GM21825 (cell line): Measurements from ENCODE around the gene RIC3.

Experiments used
- ATAC-seq: cut with Tn5 transposase; IDR thresholded peaks from one replicate; pipeline ENCODE4 v1.9.1; 2021; ENCODE audit warnings: mild to moderate bottlenecking, moderate library complexity; ENCODE audit not compliant: unreplicated experiment

Gene RIC3

GRCh38 chr11:8105666-8106065 is 63.2 kb downstream of the RIC3 start:
- no peak for ATAC-seq

DNA sequence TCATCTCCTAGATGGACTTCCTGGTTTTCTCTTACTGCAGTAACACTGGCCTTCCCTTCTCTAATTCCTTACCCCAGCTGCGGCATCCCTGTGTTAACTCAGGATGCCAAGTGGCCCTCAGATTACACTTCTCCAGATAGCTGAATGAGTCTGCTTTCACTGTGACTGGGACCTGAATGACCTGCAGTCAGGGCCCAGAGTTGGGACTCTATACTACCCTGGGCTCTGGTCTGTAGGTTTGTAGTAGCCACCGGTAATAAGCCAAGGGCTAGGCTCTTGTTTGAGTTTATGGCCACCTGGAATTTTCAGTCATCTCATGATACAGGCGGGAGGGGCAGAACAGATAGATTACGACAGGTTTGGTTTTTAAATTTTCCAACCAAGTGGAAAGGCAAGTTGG is 63.7 kb downstream of the RIC3 start:
- ATAC-seq, result no peak

DNA sequence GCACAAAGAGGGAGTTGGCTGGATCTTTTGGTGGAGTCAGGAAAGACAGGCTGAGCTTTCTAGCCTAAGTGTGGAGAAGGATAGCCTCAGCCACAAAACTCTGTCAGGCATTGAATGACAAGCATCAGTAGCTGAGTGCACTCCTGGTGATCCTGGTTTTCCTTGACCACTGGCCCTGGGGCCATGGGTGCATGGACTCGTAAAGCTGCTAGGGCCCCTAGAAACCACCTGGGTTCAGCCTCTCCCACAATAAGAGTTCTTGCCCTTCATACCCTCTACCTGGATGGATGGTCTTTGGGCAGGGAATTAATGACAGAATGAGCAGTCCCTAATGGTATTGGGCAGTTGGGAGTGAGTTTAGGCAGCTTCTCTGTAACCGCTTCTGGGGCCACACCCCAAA is 64.9 kb downstream of the RIC3 start:
- ATAC-seq, result no peak

GRCh38 chr11:8102965-8103364 is 65.9 kb downstream of the RIC3 start:
- ATAC-seq, result no peak

GRCh38 chr11:8102296-8102915 is 66.4 kb downstream of the RIC3 start:
- no peak for ATAC-seq

DNA sequence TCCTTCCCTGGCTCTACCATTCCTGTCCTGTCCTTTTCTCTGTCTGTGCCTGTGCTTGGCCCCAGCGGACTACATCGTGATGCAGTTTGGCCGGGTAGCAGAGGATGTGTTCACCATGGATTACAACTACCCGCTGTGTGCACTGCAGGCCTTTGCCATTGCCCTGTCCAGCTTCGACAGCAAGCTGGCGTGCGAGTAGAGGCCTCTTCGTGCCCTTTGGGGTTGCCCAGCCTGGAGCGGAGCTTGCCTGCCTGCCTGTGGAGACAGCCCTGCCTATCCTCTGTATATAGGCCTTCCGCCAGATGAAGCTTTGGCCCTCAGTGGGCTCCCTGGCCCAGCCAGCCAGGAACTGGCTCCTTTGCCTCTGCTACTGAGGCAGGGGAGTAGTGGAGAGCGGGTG is 67.4 kb downstream of the RIC3 start:
- no peak for ATAC-seq

- ATAC-seq, result no peak
Measured at GRCh38 chr11:8100605-8101004, 68.2 kb downstream of the RIC3 start.

DNA sequence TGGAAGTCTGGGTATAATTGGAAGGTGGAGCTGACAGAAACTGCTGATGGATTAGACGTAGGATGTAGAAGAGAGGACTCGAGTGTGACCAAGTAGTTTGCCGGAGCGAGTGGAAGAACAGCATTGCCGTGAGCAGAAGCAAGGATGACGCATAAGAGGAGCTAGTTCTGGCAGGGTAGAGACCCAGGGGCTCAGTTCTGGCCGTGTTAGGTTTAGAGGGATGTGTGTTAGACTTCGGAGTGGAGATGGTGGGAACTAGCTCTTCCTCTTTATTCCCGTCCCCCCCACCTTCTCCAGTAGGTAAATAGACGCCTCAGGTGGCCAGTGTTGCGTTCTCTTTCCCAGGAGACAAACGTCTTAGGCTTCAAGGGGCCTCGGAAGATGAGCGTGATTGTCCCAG is 68.7 kb downstream of the RIC3 start:
- ATAC-seq, result no peak

DNA sequence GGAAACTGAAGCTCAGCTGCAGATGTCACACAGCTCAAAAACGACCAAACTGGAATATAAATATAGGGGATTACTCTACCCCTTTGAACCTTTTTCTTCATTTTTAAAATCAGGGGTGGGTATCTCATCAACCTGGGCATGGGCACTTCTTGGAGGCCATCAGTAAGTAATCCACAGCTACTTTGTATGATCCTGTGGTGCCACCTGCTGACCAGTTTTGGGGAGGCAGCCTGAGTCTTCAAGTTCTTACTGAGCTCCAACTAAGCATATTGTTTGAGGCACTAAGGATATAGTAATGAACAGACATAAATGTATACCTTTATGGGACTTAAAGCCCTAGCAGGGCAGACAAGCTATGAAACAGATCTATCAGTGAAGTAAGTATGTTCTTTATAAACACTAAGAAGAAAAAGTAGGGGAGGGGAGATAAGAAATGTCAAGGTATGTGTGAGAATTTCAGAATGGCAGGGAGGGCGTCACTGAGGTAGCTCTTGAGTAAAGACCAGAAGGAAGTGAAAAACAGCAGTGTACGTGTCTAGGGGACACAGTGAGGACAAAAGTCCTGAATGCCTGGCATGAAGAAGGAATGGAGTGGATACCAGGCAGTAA is 69.4 kb downstream of the RIC3 start:
- peak; percentile 48 for ATAC-seq

DNA sequence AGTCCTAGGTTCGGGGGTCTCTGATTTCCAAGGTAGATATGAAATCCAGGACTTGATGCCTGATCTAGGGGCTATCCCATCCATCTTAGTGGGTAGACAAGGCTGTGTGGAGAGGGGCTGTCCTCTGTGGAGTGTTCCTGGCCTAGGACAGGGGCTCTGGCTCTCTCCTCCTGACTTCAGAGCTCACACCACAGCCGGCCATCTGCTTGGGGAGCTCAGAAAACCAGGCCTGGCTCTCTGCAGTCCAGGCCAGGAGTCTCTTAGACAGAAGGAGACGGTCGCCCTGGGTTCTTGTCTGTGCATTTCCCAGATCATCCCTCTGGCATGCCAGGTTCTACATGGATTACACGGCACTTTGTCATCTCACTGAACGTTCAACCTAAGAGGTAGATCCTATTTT is 69.9 kb downstream of the RIC3 start:
- no peak for ATAC-seq

DNA sequence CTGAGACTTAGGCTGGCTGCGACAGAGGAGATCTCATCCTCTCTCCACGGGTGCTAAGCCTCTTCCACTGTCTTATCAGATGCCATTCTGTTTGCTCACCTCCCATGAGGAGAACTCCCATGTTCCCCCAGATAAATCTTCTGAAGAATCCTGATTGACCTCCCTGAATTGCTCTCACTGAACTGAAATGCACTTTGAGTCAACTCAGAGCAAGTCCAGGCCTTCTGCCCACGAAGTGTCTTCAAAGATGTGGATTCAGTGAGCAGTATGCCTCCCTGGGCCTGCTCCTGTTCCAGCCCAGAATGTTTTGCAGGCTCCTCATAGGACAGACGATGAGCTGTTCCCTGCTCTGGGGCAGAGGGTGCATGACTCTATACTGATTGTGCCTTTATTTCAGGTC is 70.5 kb downstream of the RIC3 start:
- no peak for ATAC-seq

GRCh38 chr11:8097926-8098325 is 70.9 kb downstream of the RIC3 start:
- ATAC-seq, result no peak

- no peak for ATAC-seq
Measured at GRCh38 chr11:8097468-8097867, 71.4 kb downstream of the RIC3 start.

DNA sequence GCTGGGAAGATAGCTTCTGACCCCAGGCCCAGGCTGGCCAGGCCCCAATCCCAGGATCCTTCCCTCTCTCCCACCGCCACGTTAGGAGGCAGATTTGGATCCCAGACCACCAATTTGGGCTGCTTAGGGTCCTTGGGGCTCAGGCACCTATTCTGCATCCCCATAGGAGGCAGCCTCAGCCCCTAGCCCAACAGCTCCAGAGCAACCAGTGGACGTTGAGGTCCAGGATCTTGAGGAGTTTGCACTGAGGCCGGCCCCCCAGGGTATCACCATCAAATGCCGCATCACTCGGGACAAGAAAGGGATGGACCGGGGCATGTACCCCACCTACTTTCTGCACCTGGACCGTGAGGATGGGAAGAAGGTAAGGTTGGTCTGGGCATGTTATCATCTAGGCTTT is 71.8 kb downstream of the RIC3 start:
- no peak for ATAC-seq

- no peak for ATAC-seq
Measured at GRCh38 chr11:8096575-8096974, 72.2 kb downstream of the RIC3 start.

DNA sequence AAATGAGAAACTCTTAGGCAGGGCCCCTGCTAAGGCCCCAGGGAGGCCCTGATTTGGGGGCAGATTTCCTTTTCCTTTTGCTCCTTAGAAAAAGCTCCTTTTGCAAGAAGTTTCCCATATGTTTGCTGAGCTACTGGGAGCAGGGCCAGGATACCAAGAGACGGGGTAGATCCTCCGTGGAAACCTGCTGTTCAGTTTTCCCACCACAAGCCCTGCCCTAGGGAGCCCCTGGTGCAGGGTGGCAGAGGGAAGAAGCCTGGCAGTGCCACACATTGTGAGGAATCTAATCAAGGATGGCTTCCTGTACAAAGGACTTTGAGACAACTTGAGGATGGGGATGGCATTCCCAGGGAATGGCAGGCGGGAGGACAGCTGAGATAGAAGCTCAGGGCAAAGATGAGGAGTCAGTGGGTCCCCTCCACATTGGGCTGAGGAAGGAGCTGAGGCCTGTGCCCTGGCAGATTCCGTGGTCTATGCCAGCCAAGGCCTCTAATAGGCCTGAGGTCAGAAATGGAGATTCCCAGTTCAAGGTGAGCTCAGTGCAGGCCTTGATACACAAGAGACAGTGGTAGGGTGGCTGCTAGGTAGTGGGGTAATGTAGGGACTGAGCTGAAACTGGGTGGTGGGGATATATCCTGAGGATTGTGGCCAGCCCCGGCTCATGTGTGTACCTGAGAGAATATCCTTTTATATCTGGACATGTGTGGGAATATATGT is 72.9 kb downstream of the RIC3 start:
- ATAC-seq, result no peak

- no peak for ATAC-seq
Measured at GRCh38 chr11:8095371-8095770, 73.5 kb downstream of the RIC3 start.

GRCh38 chr11:8094656-8095055 is 74.2 kb downstream of the RIC3 start:
- ATAC-seq, result no peak

- no peak for ATAC-seq
Measured at GRCh38 chr11:8093931-8094575, 74.8 kb downstream of the RIC3 start.

DNA sequence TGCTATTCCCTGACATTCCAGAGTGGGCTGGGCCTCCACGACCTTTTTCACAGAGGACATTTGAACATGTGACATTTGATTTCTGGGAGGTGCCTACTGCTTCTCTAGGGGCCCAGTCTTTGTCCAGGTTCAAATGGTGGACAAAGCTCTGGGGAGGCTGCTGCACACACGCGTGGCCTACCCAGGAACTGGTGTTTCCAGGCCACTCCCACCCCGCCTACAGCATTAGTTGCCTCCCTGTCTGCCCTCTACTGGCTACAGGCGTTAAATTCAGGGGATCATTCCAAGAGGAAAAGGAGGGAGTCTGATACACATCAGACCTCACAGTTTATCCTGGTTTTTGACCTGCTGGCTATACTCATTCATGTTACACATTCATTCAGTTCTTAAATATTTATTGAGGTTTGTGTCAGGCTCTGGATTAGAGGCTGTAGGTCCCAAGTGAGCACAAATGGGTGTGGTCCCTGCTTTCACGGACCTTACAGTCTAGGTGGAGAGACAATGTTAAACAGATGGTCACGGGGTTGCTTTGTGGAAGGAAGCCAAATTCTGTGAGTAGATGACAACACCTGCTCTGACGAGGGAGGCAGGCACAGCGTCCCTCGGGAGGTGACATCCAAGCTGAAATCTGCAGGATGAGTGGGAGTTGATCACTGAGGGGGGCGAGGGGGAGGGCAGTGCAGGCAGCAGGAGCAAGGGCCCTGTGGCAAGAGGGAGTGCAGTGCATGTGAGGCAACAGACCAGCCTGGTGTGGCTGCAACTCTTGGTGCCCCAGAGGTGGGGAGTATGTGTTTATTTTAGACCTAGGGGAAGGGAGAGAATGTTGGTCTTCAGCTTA is 76.0 kb downstream of the RIC3 start:
- ATAC-seq, result peak; percentile 55

DNA sequence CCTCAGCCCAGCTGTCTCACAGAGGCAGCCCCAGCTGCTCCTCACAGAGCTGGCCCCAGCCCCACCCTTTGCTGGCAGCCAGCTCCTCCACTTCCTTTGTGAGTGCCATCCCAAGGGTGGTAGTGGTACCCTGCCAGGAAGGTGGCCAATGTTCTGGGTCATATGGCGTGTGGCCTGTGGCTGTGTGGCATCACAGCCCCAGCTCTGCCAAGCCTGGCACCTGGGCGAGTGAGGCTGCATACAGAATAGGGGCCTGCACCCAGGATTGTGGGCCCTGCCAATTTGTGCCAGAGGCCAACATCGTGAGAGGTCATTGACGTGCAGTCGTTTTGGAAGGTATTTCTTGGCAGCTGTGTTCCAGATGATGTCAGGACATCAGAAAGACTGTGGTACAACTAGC is 77.1 kb downstream of the RIC3 start:
- ATAC-seq, result no peak
